Panc1 (cell line): ENCODE measurements around the gene ASTN2. TPM values are rescaled to one million over a fixed set of nuclear protein-coding genes. Genes with fewer than 3 reads are reported as not detected.

ENCODE experiments used
- ATAC-seq: fragments of 200-7000 bp; cut with Tn5 transposase; 2 replicates; pipeline ENCODE4 v1.9.1; 2020; ENCODE audit warnings: mild to moderate bottlenecking, moderate library complexity
- BruUV-seq: library from RNA; stranded (reverse); fragments of 400-500 nt; replicated peaks from 2 replicates; lab custom pipeline; 2021; lab: Mats Ljungman, UMichigan
- CTCF ChIA-PET: fragments of 300-600 bp; sonication (Branson Sonifier 250); formaldehyde crosslinking; loops from one replicate; lab custom pipeline; 2022; ENCODE audit warnings: antibody characterized with exemption; lab: Charles Lee
- POLR2A ChIA-PET: fragments of 300-600 bp; sonication (Branson Sonifier 250); formaldehyde crosslinking; loops from one replicate; lab custom pipeline; 2022; ENCODE audit warnings: antibody characterized with exemption; lab: Charles Lee
- DNase-seq: peaks from one replicate; pipeline ENCODE4 v3.0.0-alpha.2; 2010; ENCODE audit warnings: low read depth, low spot score
- H3K27ac ChIP-seq: 2 replicates; pipeline ENCODE4 v1.5.1; 2011; ENCODE audit warnings: mild to moderate bottlenecking, low read length, inconsistent platforms
- H3K27me3 ChIP-seq: fragments of 200-500 bp; sonication (Bioruptor generic); 2 replicates; pipeline ENCODE4 v1.6.0; 2014; ENCODE audit warnings: low read length, inconsistent platforms; ENCODE audit not compliant: control insufficient read depth, insufficient read depth
- H3K36me3 ChIP-seq: fragments of 200-500 bp; sonication (Bioruptor generic); 2 replicates; pipeline ENCODE4 v1.5.1; 2014; ENCODE audit warnings: inconsistent platforms, mild to moderate bottlenecking, low read length, moderate library complexity; ENCODE audit not compliant: control insufficient read depth, insufficient read depth
- H3K4me1 ChIP-seq: 2 replicates; pipeline ENCODE4 v1.5.1; 2011; ENCODE audit warnings: inconsistent platforms, mild to moderate bottlenecking, low read length, moderate library complexity; ENCODE audit not compliant: control insufficient read depth, insufficient read depth
- H3K4me3 ChIP-seq, 2 experiments: 2 replicates each; pipeline ENCODE4 v1.5.1; 2011 to 2012; ENCODE audit warnings: low read depth in 2 of 2, low read length in 2 of 2, mild to moderate bottlenecking in 2 of 2, inconsistent platforms in 1 of 2, moderate library complexity in 1 of 2
- H3K9me3 ChIP-seq: fragments of 200-500 bp; sonication (Bioruptor generic); 2 replicates; pipeline ENCODE4 v1.5.1; 2014; ENCODE audit warnings: low read depth, mild to moderate bottlenecking, inconsistent platforms, low read length, moderate library complexity; ENCODE audit not compliant: control insufficient read depth, insufficient read depth
- CTCF ChIP-seq: fragments of 450-650 bp; IDR thresholded peaks from 2 replicates; pipeline ENCODE4 v1.5.1; 2017; ENCODE audit warnings: mild to moderate bottlenecking
- POLR2AphosphoS5 ChIP-seq: IDR thresholded peaks from 2 replicates; pipeline ENCODE4 v1.6.1; 2012; ENCODE audit warnings: mild to moderate bottlenecking, low read depth, low read length, moderate library complexity
- REST ChIP-seq, 2 experiments: IDR thresholded peaks; 2 replicates each; pipeline ENCODE4 v1.6.1; 2011 to 2012; ENCODE audit warnings: low read depth in 2 of 2, control low read depth in 1 of 2, low read length in 1 of 2, mild to moderate bottlenecking in 1 of 2, moderate library complexity in 1 of 2; ENCODE audit not compliant: insufficient read depth in 1 of 2
- SIN3A ChIP-seq: IDR thresholded peaks from 2 replicates; pipeline ENCODE4 v1.6.1; 2012; ENCODE audit warnings: low read depth, mild to moderate bottlenecking, low read length, moderate library complexity, borderline replicate concordance; ENCODE audit not compliant: insufficient read depth
- TCF7L2 ChIP-seq: IDR thresholded peaks from 2 replicates; pipeline ENCODE4 v1.6.1; 2011; ENCODE audit warnings: mild to moderate bottlenecking, low read depth, low read length, inconsistent platforms
- in situ Hi-C: cut with HindIII; loops from 2 replicates; pipeline ENCODE4 v1.10.0; 2016; ENCODE audit warnings: low sequenced_read_pairs, low pct_unique_long_range_greater_than_20kb
- intact Hi-C: fragments of 100-400 bp; cut with micrococcal nuclease; formaldehyde crosslinking; loops from one replicate; pipeline ENCODE4 v1.10.0; 2022; ENCODE audit not compliant: unreplicated experiment
- total RNA-seq: library from RNA; stranded (reverse); gene quantifications from one replicate; pipeline ENCODE4 v1.2.1, GENCODE V29; 2021; ENCODE audit not compliant: unreplicated experiment

Gene ASTN2
- total RNA-seq, 1 experiment from 2014 or later, result 3.9 TPM

- no peak overlapping the region for H3K27ac ChIP-seq
- TF ChIP-seq POLR2AphosphoS5 (no peak), CTCF (no peak), SIN3A (no peak), REST (IDR thresholded peaks at IDR 0.05; ENCODE audit: insufficient read depth in 1 of 2, low read depth in 2 of 2, low read length in 1 of 2) (no peak), TCF7L2 (no peak)
- H3K27me3 ChIP-seq, result no peaks in the 10 kb centered on the region
- no peaks in the 10 kb centered on the region for H3K9me3 ChIP-seq
- POLR2A ChIA-PET, result no interaction called here
- H3K4me1 ChIP-seq, result no peaks in the 10 kb centered on the region
- no peak for DNase-seq
- in situ Hi-C loops, result no loop called here
- ATAC-seq, result no peak
- H3K36me3 ChIP-seq, result no peaks in the 10 kb centered on the region
- CTCF ChIA-PET, result no interaction called here
- BruUV-seq, result no TSS peak
- intact Hi-C loops, result no loop called here
- no peak overlapping the region for H3K4me3 ChIP-seq
Observed at GRCh38 chr9:117427357-117427913, 12.6 kb upstream of the ASTN2 start.

GRCh38 chr9:117425566-117425965 is 10.7 kb upstream of the ASTN2 start:
- BruUV-seq, result no TSS peak
- H3K36me3 ChIP-seq, result no peaks in the 10 kb centered on the region
- H3K4me3 ChIP-seq, result no peak overlapping the region
- H3K4me1 ChIP-seq, result no peaks in the 10 kb centered on the region
- DNase-seq (no peak), ATAC-seq (no peak)
- in situ Hi-C loops (no loop called here), intact Hi-C loops (no loop called here)
- no peaks in the 10 kb centered on the region for H3K9me3 ChIP-seq
- ChIA-PET CTCF (no interaction called here), POLR2A (no interaction called here)
- no peaks in the 10 kb centered on the region for H3K27me3 ChIP-seq
- no peak for TF ChIP-seq CTCF
- no peak for TF ChIP-seq POLR2AphosphoS5
- TF ChIP-seq SIN3A, result no peak
- TF ChIP-seq REST (IDR thresholded peaks at IDR 0.05; ENCODE audit: insufficient read depth in 1 of 2, low read depth in 2 of 2, low read length in 1 of 2), result no peak
- no peak for TF ChIP-seq TCF7L2
- H3K27ac ChIP-seq, result no peak overlapping the region
